B cell (primary cell): ENCODE results near the gene IBA57. TPM values are rescaled to one million over a fixed set of nuclear protein-coding genes. Genes with fewer than 3 reads are reported as not detected.
"Not testable (repeated sequence)": the region's sequence is repeated elsewhere in the genome, so short reads cannot be mapped to it uniquely, and the experiment has no call there.

Source experiments
- ATAC-seq: fragments of 200-7000 bp; cut with Tn5 transposase; one replicate; pipeline ENCODE4 v1.10.0; 2021; ENCODE audit warnings: low read depth, mild to moderate bottlenecking, moderate number of reproducible peaks, moderate library complexity
- CTCF ChIA-PET: fragments of 350-600 bp; sonication (Branson Sonifier 250); formaldehyde crosslinking; loops from one replicate; lab custom pipeline; 2021; ENCODE audit warnings: antibody characterized with exemption, inconsistent platforms; lab: Charles Lee
- POLR2A ChIA-PET: fragments of 350-600 bp; sonication (Branson Sonifier 250); formaldehyde crosslinking; loops from one replicate; lab custom pipeline; 2021; ENCODE audit warnings: antibody characterized with exemption; lab: Charles Lee
- DNase-seq: peaks from one replicate; pipeline ENCODE4 v3.0.0; 2013
- H2AFZ ChIP-seq: 2 replicates; pipeline ENCODE4 v1.6.1; 2012; ENCODE audit warnings: mild to moderate bottlenecking, low read depth, low read length; ENCODE audit not compliant: insufficient read depth, poor library complexity, severe bottlenecking
- H3K27ac ChIP-seq, 2 donors: 1 replicate in 1 of 2; 2 replicates in 1 of 2; pipeline ENCODE4 v1.5.1; 2012 to 2013; ENCODE audit warnings: low read length in 2 of 2, mild to moderate bottlenecking in 2 of 2, moderate library complexity in 1 of 2
- H3K27me3 ChIP-seq, 4 experiments: fragments of 200-600 bp in 1 of 4; sonication (generic) in 1 of 4; replicated peaks in 1 of 4; 1 replicate in 2 of 4; 2 replicates in 2 of 4; pipeline versions ENCODE4 v1.6.1 to v1.7.0; 2013 to 2016; ENCODE audit warnings: low read length in 3 of 4, mild to moderate bottlenecking in 2 of 4, mixed read lengths in 1 of 4, moderate library complexity in 1 of 4; ENCODE audit not compliant: insufficient read depth in 4 of 4, control insufficient read depth in 3 of 4; ENCODE audit errors: control extremely low read depth in 1 of 4
- H3K36me3 ChIP-seq, 2 experiments: replicated peaks in 1 of 2; 1 replicate in 1 of 2; 2 replicates in 1 of 2; pipeline versions ENCODE4 v1.6.1 to v1.7.1; 2013; ENCODE audit warnings: low read length in 1 of 2; ENCODE audit not compliant: insufficient read depth in 2 of 2, control insufficient read depth in 1 of 2; ENCODE audit errors: control extremely low read depth in 1 of 2, extremely low read depth in 1 of 2
- H3K4me1 ChIP-seq, 2 donors: fragments of 200-600 bp in 1 of 2; sonication (generic) in 1 of 2; 1 replicate in 1 of 2; 2 replicates in 1 of 2; pipeline versions ENCODE4 v1.5.1 to v1.6.1; 2013 to 2017; ENCODE audit warnings: low read length in 2 of 2; ENCODE audit not compliant: control insufficient read depth in 2 of 2, insufficient read depth in 2 of 2
- H3K4me2 ChIP-seq: replicated peaks from 2 replicates; pipeline ENCODE3; 2012; ENCODE audit warnings: mild to moderate bottlenecking, low read depth, low read length; ENCODE audit not compliant: poor library complexity, severe bottlenecking
- H3K4me3 ChIP-seq, 5 experiments: fragments of 200-600 bp in 1 of 5; sonication (generic) in 1 of 5; 1 replicate in 3 of 5; 2 replicates in 2 of 5; pipeline versions ENCODE4 v1.5.1 to v1.7.0; 2011 to 2016; ENCODE audit warnings: low read length in 4 of 5, mild to moderate bottlenecking in 4 of 5, low read depth in 2 of 5, control low read depth in 1 of 5, moderate library complexity in 1 of 5; ENCODE audit not compliant: insufficient read depth in 1 of 5; ENCODE audit errors: control extremely low read depth in 1 of 5, extremely low read depth in 1 of 5
- H3K79me2 ChIP-seq: fragments of 200-600 bp; sonication (generic); one replicate; pipeline ENCODE4 v1.6.0; 2016; ENCODE audit warnings: low read length; ENCODE audit not compliant: control insufficient read depth, insufficient read depth
- H3K9ac ChIP-seq: fragments of 200-600 bp; sonication (generic); 2 replicates; pipeline ENCODE4 v1.6.1; 2017; ENCODE audit warnings: mild to moderate bottlenecking, low read length, moderate library complexity
- H3K9me3 ChIP-seq, 3 donors: one replicate each; pipeline versions ENCODE4 v1.6.1 to v1.7.1; 2013; ENCODE audit warnings: low read length in 2 of 3; ENCODE audit not compliant: control insufficient read depth in 2 of 3, insufficient read depth in 1 of 3; ENCODE audit errors: control extremely low read depth in 1 of 3
- H4K20me1 ChIP-seq: 2 replicates; pipeline ENCODE4 v1.6.0; 2012; ENCODE audit warnings: mild to moderate bottlenecking, low read length; ENCODE audit not compliant: insufficient read depth, control insufficient read depth, poor library complexity, severe bottlenecking
- H3K27ac Mint-ChIP-seq: one replicate; pipeline ENCODE4 v1.8.0; 2021; ENCODE audit warnings: mixed read lengths
- H3K27me3 Mint-ChIP-seq: one replicate; pipeline ENCODE4 v1.8.0; 2021; ENCODE audit warnings: mixed read lengths
- H3K4me1 Mint-ChIP-seq: one replicate; pipeline ENCODE4 v1.8.0; 2021; ENCODE audit warnings: mixed read lengths
- H3K4me3 Mint-ChIP-seq: one replicate; pipeline ENCODE4 v1.8.0; 2021; ENCODE audit warnings: mixed read lengths
- H3K9me3 Mint-ChIP-seq: one replicate; pipeline ENCODE4 v1.8.0; 2022; ENCODE audit warnings: mixed read lengths; ENCODE audit not compliant: insufficient read depth
- CTCF ChIP-seq: fragments of 200-600 bp; IDR thresholded peaks from one replicate; pipeline ENCODE4 v1.8.0; 2022; ENCODE audit warnings: antibody characterized with exemption, mild to moderate bottlenecking
- EZH2 ChIP-seq: IDR thresholded peaks from 2 replicates; pipeline ENCODE4 v1.6.1; 2012; ENCODE audit warnings: borderline replicate concordance, low read depth, mild to moderate bottlenecking, moderate library complexity, low read length; ENCODE audit not compliant: insufficient read depth, poor library complexity, severe bottlenecking
- WGBS: methylation state at CpG from one replicate; pipeline ENCODE4 v1.1.5; 2013; ENCODE audit warnings: missing lambda C conversion rate; ENCODE audit not compliant: insufficient coverage; 5-methylcytosine and 5-hydroxymethylcytosine counted together
- intact Hi-C: fragments of 100-400 bp; cut with micrococcal nuclease; formaldehyde crosslinking; loops from one replicate; pipeline ENCODE4 v1.10.0; 2022
- polyA plus RNA-seq: library from polyadenylated mRNA; depleted of rRNA; stranded (reverse); fragments of >200 nt; gene quantifications from 2 replicates; pipeline ENCODE4 v1.2.3, GENCODE V29; 2012
- total RNA-seq, 2 donors: library from RNA; stranded (reverse); fragments of 120-200 nt in 1 of 2; gene quantifications; 1 replicate in 1 of 2; 2 replicates in 1 of 2; pipeline versions ENCODE4 v1.2.3 to v1.2.4, GENCODE V29; 2013 to 2022

The IBA57 gene
- total and polyA plus RNA-seq, 2 donors (not counting 1 experiment from before 2014, with no cell fraction given), result 5.2 to 12.8 TPM

- no peak overlapping the region for H3K27ac ChIP-seq
Measured at GRCh38 chr1:228226956-228227791, 61.6 kb downstream of the IBA57 start.

GRCh38 chr1:228228147-228228546 lies 62.5 kb downstream of the IBA57 start:
- H3K4me3 ChIP-seq, H3K36me3 ChIP-seq, H3K27me3 ChIP-seq, POLR2A ChIA-PET, H3K27me3 Mint-ChIP-seq, H3K4me1 Mint-ChIP-seq, H3K9ac ChIP-seq, ATAC-seq, H4K20me1 ChIP-seq, H3K27ac Mint-ChIP-seq, intact Hi-C loops, H3K9me3 Mint-ChIP-seq, H3K79me2 ChIP-seq, H3K4me2 ChIP-seq, H3K27ac ChIP-seq, H3K4me1 ChIP-seq, DNase-seq, CTCF ChIA-PET, H3K4me3 Mint-ChIP-seq, H2AFZ ChIP-seq: not testable (repeated sequence)
- WGBS, result 100% methylated on average over 3 of the region's 5 CpGs
- H3K9me3 ChIP-seq, result peaks cover 0 to 12% (median 10%) of the 10 kb centered on the region in 3 donors

More at GRCh38 chr1:228226956-228227791, 61.6 kb downstream of the IBA57 start:
- ATAC-seq (no peak), DNase-seq (no peak)
- intact Hi-C loops, result no loop called here
- Mint-ChIP-seq H3K27ac (no peak overlapping the region), H3K9me3 (no peaks in the 10 kb centered on the region), H3K4me3 (no peak overlapping the region), H3K4me1 (peaks cover 2% of the 10 kb centered on the region), H3K27me3 (no peaks in the 10 kb centered on the region)
- ChIA-PET CTCF (interaction anchor here (0.5 to 1.1 kb wide), 2 partner anchors 13 to 429 kb away, joined by 3 read pairs; no protein-coding TSS in a partner anchor), POLR2A (no interaction called here)
- H3K9me3 ChIP-seq, result peaks cover 0 to 12% (median 8%) of the 10 kb centered on the region in 3 donors
- no peaks in the 10 kb centered on the region for H3K4me1 ChIP-seq
- no peak overlapping the region for H3K9ac ChIP-seq
- no peak overlapping the region for H2AFZ ChIP-seq
- WGBS, result 85% methylated on average over 7 of the region's 10 CpGs
- peaks cover 0 to 6% of the 10 kb centered on the region in 2 experiments for H3K36me3 ChIP-seq
- H3K79me2 ChIP-seq, result no peaks in the 10 kb centered on the region
- no peak overlapping the region for H3K4me3 ChIP-seq
- TF ChIP-seq EZH2 (no peak), CTCF (no peak)
- no peaks in the 10 kb centered on the region for H3K27me3 ChIP-seq
- H3K4me2 ChIP-seq, result no peak overlapping the region
- H4K20me1 ChIP-seq, result no peaks in the 10 kb centered on the region
